HepG2 (cell line): Measurements from ENCODE around the gene SOST. TPM values are rescaled to one million over a fixed set of nuclear protein-coding genes. Genes with fewer than 3 reads are reported as not detected.
A peak's percentile ranks its signal among the peaks of the same experiment; 100 is the strongest.

ENCODE experiments used
- HCFC1 ChIP-seq: fragments of 150-350 bp; IDR thresholded peaks from 2 replicates; pipeline ENCODE4 v1.6.1; 2014; ENCODE audit warnings: low read depth, low read length
- HMG20A ChIP-seq: IDR thresholded peaks from 2 replicates; pipeline ENCODE4 v1.6.1; 2016; ENCODE audit warnings: borderline replicate concordance
- ISX ChIP-seq: sonication (generic); formaldehyde crosslinking; conservative IDR thresholded peaks from 2 replicates; pipeline ENCODE4 v1.5.0; 2020; ENCODE audit warnings: missing genetic modification reagents
- MED13 ChIP-seq: sonication (generic); formaldehyde crosslinking; IDR thresholded peaks from 2 replicates; pipeline ENCODE4 v1.5.0; 2020; ENCODE audit warnings: missing genetic modification reagents
- MED8 ChIP-seq: sonication (generic); formaldehyde crosslinking; IDR thresholded peaks from 2 replicates; pipeline ENCODE4 v1.8.1; 2023; ENCODE audit warnings: mild to moderate bottlenecking, missing genetic modification reagents; ENCODE audit not compliant: insufficient replicate concordance
- NFYB ChIP-seq: sonication (generic); formaldehyde crosslinking; IDR thresholded peaks from 2 replicates; pipeline ENCODE4 v1.4.0; 2020; ENCODE audit warnings: missing genetic modification reagents
- NFYC ChIP-seq: IDR thresholded peaks from 2 replicates; pipeline ENCODE4 v1.6.1; 2016; ENCODE audit warnings: missing genetic modification reagents, missing compliant biosample characterization
- PHF20 ChIP-seq: sonication (generic); formaldehyde crosslinking; IDR thresholded peaks from 2 replicates; pipeline ENCODE4 v1.5.0; 2020; ENCODE audit warnings: mild to moderate bottlenecking, missing genetic modification reagents
- RFXANK ChIP-seq: IDR thresholded peaks from 2 replicates; pipeline ENCODE4 v1.6.1; 2016
- SOX6 ChIP-seq, 2 experiments: fragments of 450-650 bp in 1 of 2; sonication (generic) in 1 of 2; formaldehyde crosslinking in 1 of 2; IDR thresholded peaks; 2 replicates each; pipeline versions ENCODE4 v1.4.0 to v1.6.1; 2017 to 2020; ENCODE audit warnings: antibody characterized with exemption in 1 of 2, mild to moderate bottlenecking in 1 of 2, missing genetic modification reagents in 1 of 2
- ZNF567 ChIP-seq: sonication (generic); formaldehyde crosslinking; IDR thresholded peaks from 2 replicates; pipeline ENCODE4 v1.8.1; 2023; ENCODE audit warnings: mild to moderate bottlenecking, missing genetic modification reagents, borderline replicate concordance
- ZSCAN29 ChIP-seq: sonication (generic); formaldehyde crosslinking; conservative IDR thresholded peaks from 2 replicates; pipeline ENCODE4 v1.4.0; 2020; ENCODE audit warnings: mild to moderate bottlenecking, missing genetic modification reagents
- ZSCAN9 ChIP-seq: IDR thresholded peaks from 2 replicates; pipeline ENCODE4 v1.6.1; 2016; ENCODE audit warnings: borderline replicate concordance
- polyA plus RNA-seq, 8 experiments: library from polyadenylated mRNA; depleted of rRNA in 3 of 8; stranded (reverse) in 7 of 8; unstranded in 1 of 8; fragments of >200 nt; fragmentation: Illumina TruSeq in 4 of 8; extraction: Trizol in 4 of 8; gene quantifications; 2 replicates each; pipeline versions ENCODE4 v1.2.1 to v1.2.3, GENCODE V29; 2011 to 2016; ENCODE audit warnings: low read depth in 4 of 8, missing spikeins in 1 of 8, mixed read lengths in 1 of 8; ENCODE audit not compliant: insufficient read depth in 1 of 8
- total RNA-seq, 5 experiments: library from RNA; depleted of rRNA; stranded (reverse); fragments of >200 nt; fragmentation: Illumina TruSeq; extraction: Trizol; gene quantifications; 2 replicates each; pipeline ENCODE4 v1.2.3, GENCODE V29; 2016; ENCODE audit warnings: low read depth in 1 of 5
- TF ChIP-seq, protein P1 (sequence below), 2 experiments: sonication (generic) in 1 of 2; formaldehyde crosslinking in 1 of 2; IDR thresholded peaks; 2 replicates each; pipeline versions ENCODE4 v1.6.1 to v1.9.0; 2014 to 2022; ENCODE audit warnings: antibody characterized with exemption in 1 of 2, borderline replicate concordance in 1 of 2, inconsistent platforms in 1 of 2, low read depth in 1 of 2, missing genetic modification reagents in 1 of 2
- TF ChIP-seq, protein P2 (sequence below): sonication (generic); formaldehyde crosslinking; IDR thresholded peaks from 2 replicates; pipeline ENCODE4 v1.4.0; 2020; ENCODE audit warnings: mild to moderate bottlenecking, missing genetic modification reagents
- TF ChIP-seq, protein P3 (sequence below): IDR thresholded peaks from 2 replicates; pipeline ENCODE4 v1.4.0; 2020; ENCODE audit warnings: mild to moderate bottlenecking, missing genetic modification reagents
- TF ChIP-seq, protein P4 (sequence below): sonication (generic); formaldehyde crosslinking; IDR thresholded peaks from 2 replicates; pipeline ENCODE4 v1.4.0; 2020; ENCODE audit warnings: missing genetic modification reagents

Gene SOST
- total and polyA plus RNA-seq, 2 of the 13 experiments (the other 11 are each of a cell fraction or from before 2014, with no cell fraction given): not detected

DNA sequence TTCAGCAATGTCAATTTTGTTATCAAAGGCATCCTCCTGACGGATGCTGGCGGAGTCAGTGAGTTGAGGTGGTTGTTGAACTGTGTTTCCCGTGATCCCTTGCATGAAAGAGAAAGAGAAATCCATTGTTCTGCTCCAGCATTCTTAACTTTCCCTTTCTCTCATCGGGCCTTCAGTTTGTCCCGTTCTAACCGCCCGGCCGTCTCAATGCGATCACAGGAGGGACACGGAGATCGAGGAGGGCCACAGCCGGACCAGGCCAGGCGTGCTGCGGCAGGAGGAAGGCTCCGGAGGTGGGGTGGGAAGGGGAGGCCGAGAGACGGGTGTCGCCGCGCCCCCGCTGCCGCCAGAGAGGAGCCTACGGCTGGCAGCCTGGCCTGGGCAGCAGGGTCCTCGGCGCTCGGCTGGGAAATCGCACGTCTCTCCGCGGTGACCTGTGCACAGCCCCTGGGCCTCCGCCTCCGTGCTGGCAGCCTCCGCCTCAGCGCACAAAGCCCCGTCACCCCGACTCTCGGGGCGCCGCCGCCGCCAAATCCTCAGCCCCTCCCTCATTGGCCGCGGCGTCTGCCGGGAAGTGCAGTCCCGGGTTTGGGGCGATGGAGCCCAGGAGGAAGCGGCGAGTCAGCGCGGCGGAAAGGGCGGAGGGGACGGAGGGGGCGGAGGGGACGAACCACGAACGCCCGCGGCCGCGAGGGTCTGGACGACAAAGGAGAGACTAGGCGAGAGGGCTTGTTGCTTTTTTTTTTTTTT is 38.1 kb downstream of the SOST start (continued):
- peak; percentile 60; the same call in 1 of the 2 replicates for TF ChIP-seq PHF20 (CRISPR knock-in tag)
- TF ChIP-seq, protein P1, sequence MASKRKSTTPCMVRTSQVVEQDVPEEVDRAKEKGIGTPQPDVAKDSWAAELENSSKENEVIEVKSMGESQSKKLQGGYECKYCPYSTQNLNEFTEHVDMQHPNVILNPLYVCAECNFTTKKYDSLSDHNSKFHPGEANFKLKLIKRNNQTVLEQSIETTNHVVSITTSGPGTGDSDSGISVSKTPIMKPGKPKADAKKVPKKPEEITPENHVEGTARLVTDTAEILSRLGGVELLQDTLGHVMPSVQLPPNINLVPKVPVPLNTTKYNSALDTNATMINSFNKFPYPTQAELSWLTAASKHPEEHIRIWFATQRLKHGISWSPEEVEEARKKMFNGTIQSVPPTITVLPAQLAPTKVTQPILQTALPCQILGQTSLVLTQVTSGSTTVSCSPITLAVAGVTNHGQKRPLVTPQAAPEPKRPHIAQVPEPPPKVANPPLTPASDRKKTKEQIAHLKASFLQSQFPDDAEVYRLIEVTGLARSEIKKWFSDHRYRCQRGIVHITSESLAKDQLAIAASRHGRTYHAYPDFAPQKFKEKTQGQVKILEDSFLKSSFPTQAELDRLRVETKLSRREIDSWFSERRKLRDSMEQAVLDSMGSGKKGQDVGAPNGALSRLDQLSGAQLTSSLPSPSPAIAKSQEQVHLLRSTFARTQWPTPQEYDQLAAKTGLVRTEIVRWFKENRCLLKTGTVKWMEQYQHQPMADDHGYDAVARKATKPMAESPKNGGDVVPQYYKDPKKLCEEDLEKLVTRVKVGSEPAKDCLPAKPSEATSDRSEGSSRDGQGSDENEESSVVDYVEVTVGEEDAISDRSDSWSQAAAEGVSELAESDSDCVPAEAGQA (IDR thresholded peaks at IDR 0.05; ENCODE audit: low read depth): no peak
- TF ChIP-seq, protein P1 (CRISPR knock-in tag; IDR thresholded peaks at IDR 0.05; ENCODE audit: borderline replicate concordance): no peak
- TF ChIP-seq, protein P2, sequence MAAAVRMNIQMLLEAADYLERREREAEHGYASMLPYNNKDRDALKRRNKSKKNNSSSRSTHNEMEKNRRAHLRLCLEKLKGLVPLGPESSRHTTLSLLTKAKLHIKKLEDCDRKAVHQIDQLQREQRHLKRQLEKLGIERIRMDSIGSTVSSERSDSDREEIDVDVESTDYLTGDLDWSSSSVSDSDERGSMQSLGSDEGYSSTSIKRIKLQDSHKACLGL (CRISPR knock-in tag): peak; percentile 80; the same call in 1 of the 2 replicates
- TF ChIP-seq, protein P3, sequence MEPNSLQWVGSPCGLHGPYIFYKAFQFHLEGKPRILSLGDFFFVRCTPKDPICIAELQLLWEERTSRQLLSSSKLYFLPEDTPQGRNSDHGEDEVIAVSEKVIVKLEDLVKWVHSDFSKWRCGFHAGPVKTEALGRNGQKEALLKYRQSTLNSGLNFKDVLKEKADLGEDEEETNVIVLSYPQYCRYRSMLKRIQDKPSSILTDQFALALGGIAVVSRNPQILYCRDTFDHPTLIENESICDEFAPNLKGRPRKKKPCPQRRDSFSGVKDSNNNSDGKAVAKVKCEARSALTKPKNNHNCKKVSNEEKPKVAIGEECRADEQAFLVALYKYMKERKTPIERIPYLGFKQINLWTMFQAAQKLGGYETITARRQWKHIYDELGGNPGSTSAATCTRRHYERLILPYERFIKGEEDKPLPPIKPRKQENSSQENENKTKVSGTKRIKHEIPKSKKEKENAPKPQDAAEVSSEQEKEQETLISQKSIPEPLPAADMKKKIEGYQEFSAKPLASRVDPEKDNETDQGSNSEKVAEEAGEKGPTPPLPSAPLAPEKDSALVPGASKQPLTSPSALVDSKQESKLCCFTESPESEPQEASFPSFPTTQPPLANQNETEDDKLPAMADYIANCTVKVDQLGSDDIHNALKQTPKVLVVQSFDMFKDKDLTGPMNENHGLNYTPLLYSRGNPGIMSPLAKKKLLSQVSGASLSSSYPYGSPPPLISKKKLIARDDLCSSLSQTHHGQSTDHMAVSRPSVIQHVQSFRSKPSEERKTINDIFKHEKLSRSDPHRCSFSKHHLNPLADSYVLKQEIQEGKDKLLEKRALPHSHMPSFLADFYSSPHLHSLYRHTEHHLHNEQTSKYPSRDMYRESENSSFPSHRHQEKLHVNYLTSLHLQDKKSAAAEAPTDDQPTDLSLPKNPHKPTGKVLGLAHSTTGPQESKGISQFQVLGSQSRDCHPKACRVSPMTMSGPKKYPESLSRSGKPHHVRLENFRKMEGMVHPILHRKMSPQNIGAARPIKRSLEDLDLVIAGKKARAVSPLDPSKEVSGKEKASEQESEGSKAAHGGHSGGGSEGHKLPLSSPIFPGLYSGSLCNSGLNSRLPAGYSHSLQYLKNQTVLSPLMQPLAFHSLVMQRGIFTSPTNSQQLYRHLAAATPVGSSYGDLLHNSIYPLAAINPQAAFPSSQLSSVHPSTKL (CRISPR knock-in tag): peak; percentile 58; the same call in 1 of the 2 replicates
- TF ChIP-seq, protein P4, sequence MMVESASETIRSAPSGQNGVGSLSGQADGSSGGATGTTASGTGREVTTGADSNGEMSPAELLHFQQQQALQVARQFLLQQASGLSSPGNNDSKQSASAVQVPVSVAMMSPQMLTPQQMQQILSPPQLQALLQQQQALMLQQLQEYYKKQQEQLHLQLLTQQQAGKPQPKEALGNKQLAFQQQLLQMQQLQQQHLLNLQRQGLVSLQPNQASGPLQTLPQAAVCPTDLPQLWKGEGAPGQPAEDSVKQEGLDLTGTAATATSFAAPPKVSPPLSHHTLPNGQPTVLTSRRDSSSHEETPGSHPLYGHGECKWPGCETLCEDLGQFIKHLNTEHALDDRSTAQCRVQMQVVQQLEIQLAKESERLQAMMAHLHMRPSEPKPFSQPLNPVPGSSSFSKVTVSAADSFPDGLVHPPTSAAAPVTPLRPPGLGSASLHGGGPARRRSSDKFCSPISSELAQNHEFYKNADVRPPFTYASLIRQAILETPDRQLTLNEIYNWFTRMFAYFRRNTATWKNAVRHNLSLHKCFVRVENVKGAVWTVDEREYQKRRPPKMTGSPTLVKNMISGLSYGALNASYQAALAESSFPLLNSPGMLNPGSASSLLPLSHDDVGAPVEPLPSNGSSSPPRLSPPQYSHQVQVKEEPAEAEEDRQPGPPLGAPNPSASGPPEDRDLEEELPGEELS (CRISPR knock-in tag): no peak
- TF ChIP-seq RFXANK: no peak
- no peak for TF ChIP-seq HMG20A (CRISPR knock-in tag)
- peak; percentile 79 for TF ChIP-seq ZSCAN29
- no peak for TF ChIP-seq ISX (CRISPR knock-in tag)
- TF ChIP-seq NFYC: no peak
- TF ChIP-seq ZNF567 (CRISPR knock-in tag): no peak; the same call in 1 of the 2 replicates
- TF ChIP-seq HCFC1: no peak
- no peak for TF ChIP-seq MED8
- no peak; the same call in 1 of the 2 replicates for TF ChIP-seq NFYB (CRISPR knock-in tag)
- TF ChIP-seq MED13 (CRISPR knock-in tag): peak; percentile 52; the same call in 1 of the 2 replicates
- no peak for TF ChIP-seq SOX6 (IDR thresholded peaks at IDR 0.05)
- peak; percentile 77 for TF ChIP-seq SOX6 (CRISPR knock-in tag; IDR thresholded peaks at IDR 0.05)
- no peak for TF ChIP-seq ZSCAN9
